Stomach (tissue), 9 donors: ENCODE results near the gene DHDH. TPM values are rescaled to one million over a fixed set of nuclear protein-coding genes. Genes with fewer than 3 reads are reported as not detected.

Source experiments
- DNase-seq, 2 donors: peaks; one replicate each; pipeline versions ENCODE4 v3.0.0 to v3.0.0-alpha.2; 2013 to 2019
- H3K27ac ChIP-seq, 5 donors: fragments of 200-600 bp in 4 of 5; sonication (generic) in 4 of 5; one replicate each; pipeline ENCODE4 v1.5.1; 2013 to 2019; ENCODE audit warnings: mild to moderate bottlenecking in 1 of 5, moderate library complexity in 1 of 5
- H3K27me3 ChIP-seq, 3 donors: fragments of 200-600 bp; sonication (generic); one replicate each; pipeline ENCODE4 v1.5.1; 2017 to 2019; ENCODE audit warnings: mixed run types in 1 of 3
- H3K36me3 ChIP-seq, 4 donors: fragments of 200-600 bp; sonication (generic); 1 replicate in 3 of 4; 2 replicates in 1 of 4; pipeline ENCODE4 v1.5.1; 2016 to 2019
- H3K4me1 ChIP-seq, 4 donors: fragments of 200-600 bp; sonication (generic); one replicate each; pipeline ENCODE4 v1.5.1; 2016 to 2019
- H3K4me3 ChIP-seq, 4 donors: fragments of 200-600 bp; sonication (generic) in 3 of 4; one replicate each; pipeline ENCODE4 v1.5.1; 2016 to 2019; ENCODE audit warnings: mild to moderate bottlenecking in 1 of 4
- H3K9me3 ChIP-seq, 4 donors: fragments of 200-600 bp; sonication (generic); one replicate each; pipeline ENCODE4 v1.5.1; 2016 to 2019
- EP300 ChIP-seq: sonication (generic); formaldehyde crosslinking; IDR thresholded peaks from one replicate; pipeline ENCODE4 v1.6.1; 2017; ENCODE audit warnings: antibody characterized with exemption
- POLR2A ChIP-seq, 4 donors: fragments of 450-650 bp; IDR thresholded peaks; one replicate each; pipeline ENCODE4 v1.6.1; 2016; ENCODE audit warnings: antibody characterized with exemption in 4 of 4, control low read depth in 2 of 4, mild to moderate bottlenecking in 1 of 4, moderate library complexity in 1 of 4
- POLR2AphosphoS5 ChIP-seq, 3 donors: sonication (generic); formaldehyde crosslinking; IDR thresholded peaks; one replicate each; pipeline ENCODE4 v1.6.1; 2016; ENCODE audit warnings: antibody characterized with exemption in 3 of 3
- WGBS, 5 donors: extraction: QIAGEN DNeasy Blood & Tissue Kit in 3 of 5; methylation state at CpG; one replicate each; pipeline versions ENCODE4 v1.1.5 to v1.1.7; 2013 to 2018; 5-methylcytosine and 5-hydroxymethylcytosine counted together
- intact Hi-C: fragments of 100-400 bp; cut with DNase I; formaldehyde crosslinking; loops from one replicate; pipeline ENCODE4 v1.15.1; 2023; ENCODE audit warnings: low total_unique reads
- polyA plus RNA-seq, 3 donors: library from polyadenylated mRNA; stranded (reverse); fragments of 200-250 nt; gene quantifications; one replicate each; pipeline ENCODE4 v1.2.3, GENCODE V29; 2013
- total RNA-seq, 5 donors: library from RNA; depleted of rRNA; stranded (reverse); fragments of >200 nt; gene quantifications; one replicate each; pipeline versions ENCODE4 v1.1.0 to v1.2.3, GENCODE V29; 2014 to 2016
- TF ChIP-seq, protein P1 (sequence below), 7 experiments: fragments of 450-650 bp in 4 of 7; fragments of 200-600 bp in 3 of 7; sonication (generic) in 3 of 7; IDR thresholded peaks; one replicate each; pipeline ENCODE4 v1.5.1; 2016 to 2019; ENCODE audit warnings: antibody characterized with exemption in 7 of 7, control low read depth in 2 of 7, mild to moderate bottlenecking in 1 of 7
- donor health status: healthy with polysubstance abuse.
- donor health status: Bipolar disorder and iron deficiency.
- donor health status: healthy.

DHDH gene
- total and polyA plus RNA-seq, 8 donors, result 0.89 to 1.2 (median 0.93) TPM; not detected in 5

DNA sequence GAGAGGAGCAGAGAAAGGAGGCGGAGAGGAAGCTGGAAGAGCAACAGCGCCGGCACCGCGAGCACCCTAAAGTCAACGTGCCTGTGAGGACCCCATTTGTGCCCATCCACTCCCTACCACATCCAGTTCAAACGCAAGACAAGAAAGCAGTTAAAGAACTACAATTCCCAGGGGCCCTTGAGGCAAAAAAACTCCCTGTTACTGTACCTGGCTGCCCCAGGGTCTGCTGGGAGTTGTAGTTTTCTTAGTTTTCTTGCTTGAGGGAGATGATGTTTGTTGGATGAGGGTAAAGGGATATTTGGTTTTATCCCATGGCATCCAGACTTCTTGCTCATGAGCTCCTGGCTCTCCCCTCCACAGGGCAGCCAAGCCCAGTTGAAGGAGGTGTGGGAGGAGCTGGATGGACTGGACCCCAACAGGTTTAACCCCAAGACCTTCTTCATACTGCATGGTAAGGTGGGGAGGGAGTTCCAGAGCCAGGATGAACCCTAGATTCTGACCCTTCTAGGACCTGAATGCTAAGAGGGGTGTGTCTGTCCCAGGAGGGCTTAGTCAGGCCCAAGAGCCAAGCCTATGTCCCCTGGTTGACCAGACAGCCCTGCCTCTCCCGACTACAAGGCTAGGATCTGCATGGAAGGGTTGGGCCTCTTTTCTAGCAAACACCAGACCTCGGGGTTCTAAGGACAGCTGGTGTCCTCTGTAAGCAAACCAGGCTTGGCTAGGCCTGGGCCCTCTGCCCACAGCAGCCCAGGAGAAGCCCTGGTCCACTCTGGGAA, 20.2 kb upstream of the DHDH start:
- TF ChIP-seq POLR2A (IDR thresholded peaks at IDR 0.05) (no peak), EP300 (no peak), POLR2AphosphoS5 (IDR thresholded peaks at IDR 0.05) (no peak)
- TF ChIP-seq, protein P1, sequence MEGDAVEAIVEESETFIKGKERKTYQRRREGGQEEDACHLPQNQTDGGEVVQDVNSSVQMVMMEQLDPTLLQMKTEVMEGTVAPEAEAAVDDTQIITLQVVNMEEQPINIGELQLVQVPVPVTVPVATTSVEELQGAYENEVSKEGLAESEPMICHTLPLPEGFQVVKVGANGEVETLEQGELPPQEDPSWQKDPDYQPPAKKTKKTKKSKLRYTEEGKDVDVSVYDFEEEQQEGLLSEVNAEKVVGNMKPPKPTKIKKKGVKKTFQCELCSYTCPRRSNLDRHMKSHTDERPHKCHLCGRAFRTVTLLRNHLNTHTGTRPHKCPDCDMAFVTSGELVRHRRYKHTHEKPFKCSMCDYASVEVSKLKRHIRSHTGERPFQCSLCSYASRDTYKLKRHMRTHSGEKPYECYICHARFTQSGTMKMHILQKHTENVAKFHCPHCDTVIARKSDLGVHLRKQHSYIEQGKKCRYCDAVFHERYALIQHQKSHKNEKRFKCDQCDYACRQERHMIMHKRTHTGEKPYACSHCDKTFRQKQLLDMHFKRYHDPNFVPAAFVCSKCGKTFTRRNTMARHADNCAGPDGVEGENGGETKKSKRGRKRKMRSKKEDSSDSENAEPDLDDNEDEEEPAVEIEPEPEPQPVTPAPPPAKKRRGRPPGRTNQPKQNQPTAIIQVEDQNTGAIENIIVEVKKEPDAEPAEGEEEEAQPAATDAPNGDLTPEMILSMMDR (IDR thresholded peaks at IDR 0.05), result no peak
- whole genome bisulfite sequencing, 5 donors, result 90 to 96% (median 92%) methylated on average over 9 of the region's 9 CpGs
- H3K27me3 ChIP-seq, result no peaks in the 10 kb centered on the region
- no peak overlapping the region for H3K4me3 ChIP-seq
- H3K9me3 ChIP-seq, result no peaks in the 10 kb centered on the region
- no peaks in the 10 kb centered on the region for H3K4me1 ChIP-seq
- peaks cover 75 to 100% (median 100%) of the 10 kb centered on the region in 4 donors for H3K36me3 ChIP-seq
- DNase-seq, result no peak
- no peak overlapping the region for H3K27ac ChIP-seq
- intact Hi-C loops, result no loop called here

DNA sequence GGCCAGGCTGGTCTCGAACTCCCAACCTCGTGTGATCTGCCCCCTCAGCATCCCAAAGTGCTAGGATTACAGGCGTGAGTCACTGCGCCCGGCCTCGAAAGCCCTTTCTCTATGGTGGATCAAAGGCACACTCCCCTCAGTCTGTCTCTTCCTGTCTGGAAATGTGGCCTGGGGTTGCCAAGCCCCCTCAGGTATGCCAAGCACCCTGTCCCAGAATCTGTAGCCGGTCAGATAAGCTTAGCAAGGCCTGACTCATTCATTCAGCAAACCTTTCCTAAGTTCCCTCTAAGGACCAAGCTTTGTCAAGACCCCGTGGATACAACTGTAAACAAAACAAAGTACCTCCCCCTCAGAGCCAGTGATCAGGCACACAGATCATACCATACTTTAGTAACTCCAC, 19.3 kb upstream of the DHDH start:
- Histone ChIP-seq H3K27me3 (no peaks in the 10 kb centered on the region), H3K4me3 (no peak overlapping the region), H3K27ac (no peak overlapping the region), H3K9me3 (no peaks in the 10 kb centered on the region), H3K36me3 (peaks cover 74 to 100% (median 100%) of the 10 kb centered on the region in 4 donors), H3K4me1 (no peaks in the 10 kb centered on the region)
- TF ChIP-seq POLR2AphosphoS5 (IDR thresholded peaks at IDR 0.05) (no peak), EP300 (no peak)
- DNase-seq, result no peak
- WGBS, 5 donors, result 92 to 95% (median 94%) methylated on average over 8 of the region's 8 CpGs
- intact Hi-C loops, result no loop called here

DNA sequence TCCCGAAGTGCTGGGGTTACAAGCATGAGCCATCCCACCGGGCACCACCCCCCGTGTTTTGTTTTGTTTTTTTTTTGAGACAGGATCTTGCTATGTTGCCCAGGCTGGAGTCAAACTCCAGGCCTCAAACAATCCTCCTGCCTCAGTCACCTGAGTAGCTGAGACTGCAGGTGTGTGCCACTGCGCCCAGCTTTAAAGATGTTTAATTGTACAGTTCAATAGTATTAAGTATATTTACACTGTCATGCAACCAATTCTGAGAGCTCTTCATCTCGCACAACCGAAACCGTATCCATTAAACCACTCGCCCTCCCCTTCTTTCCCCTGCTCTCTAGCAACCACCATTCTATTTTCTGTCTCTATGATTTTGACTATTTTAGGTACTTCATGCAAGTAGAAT, 17.7 kb upstream of the DHDH start:
- H3K36me3 ChIP-seq, result peaks cover 60 to 100% (median 99%) of the 10 kb centered on the region in 4 donors
- no peak for DNase-seq
- H3K9me3 ChIP-seq, result no peaks in the 10 kb centered on the region
- H3K4me3 ChIP-seq, result no peak overlapping the region
- intact Hi-C loops, result no loop called here
- WGBS, 5 donors, result 80 to 91% (median 85%) methylated on average over 8 of the region's 8 CpGs
- no peaks in the 10 kb centered on the region for H3K4me1 ChIP-seq
- H3K27me3 ChIP-seq, result no peaks in the 10 kb centered on the region
- TF ChIP-seq, protein P1 (IDR thresholded peaks at IDR 0.05), result no peak
- no peak overlapping the region for H3K27ac ChIP-seq

DNA sequence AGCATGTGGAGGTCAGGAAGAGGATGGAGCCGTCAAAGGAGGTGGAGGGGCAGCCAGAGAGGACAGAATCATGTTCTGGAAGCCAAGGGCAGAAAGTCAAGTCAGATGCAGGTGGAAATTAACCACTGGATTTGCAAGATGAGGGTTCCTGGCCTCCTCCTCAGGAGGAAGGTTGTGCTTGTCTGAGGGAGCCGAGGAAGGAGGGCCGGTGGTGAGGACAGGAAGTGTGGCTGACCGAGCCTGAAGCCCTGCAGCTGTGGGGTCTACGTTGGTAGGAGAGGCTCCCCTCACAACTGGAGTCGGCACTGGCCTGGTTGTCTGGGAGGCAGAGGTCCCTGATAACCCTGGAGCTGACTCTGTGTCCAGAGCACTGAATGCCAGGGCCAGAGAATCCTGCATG, 15.4 kb upstream of the DHDH start:
- H3K36me3 ChIP-seq, result peaks cover 61 to 100% (median 99%) of the 10 kb centered on the region in 4 donors
- WGBS, 5 donors, result 74 to 93% (median 85%) methylated on average over 5 to 6 of the region's 6 CpGs
- H3K9me3 ChIP-seq, result no peaks in the 10 kb centered on the region

More for the DNA sequence above, 15.4 kb upstream of the DHDH start:
- no peak for DNase-seq
- Histone ChIP-seq H3K4me1 (no peaks in the 10 kb centered on the region), H3K27me3 (no peaks in the 10 kb centered on the region), H3K27ac (no peak overlapping the region), H3K4me3 (no peak overlapping the region)
- TF ChIP-seq POLR2AphosphoS5 (IDR thresholded peaks at IDR 0.05), result no peak
- TF ChIP-seq POLR2A (IDR thresholded peaks at IDR 0.05), result no peak
- TF ChIP-seq EP300, result no peak
- TF ChIP-seq, protein P1 (IDR thresholded peaks at IDR 0.05), result no peak
- intact Hi-C loops, result no loop called here
